Measurements from ENCODE around the gene MSH3.

DNA sequence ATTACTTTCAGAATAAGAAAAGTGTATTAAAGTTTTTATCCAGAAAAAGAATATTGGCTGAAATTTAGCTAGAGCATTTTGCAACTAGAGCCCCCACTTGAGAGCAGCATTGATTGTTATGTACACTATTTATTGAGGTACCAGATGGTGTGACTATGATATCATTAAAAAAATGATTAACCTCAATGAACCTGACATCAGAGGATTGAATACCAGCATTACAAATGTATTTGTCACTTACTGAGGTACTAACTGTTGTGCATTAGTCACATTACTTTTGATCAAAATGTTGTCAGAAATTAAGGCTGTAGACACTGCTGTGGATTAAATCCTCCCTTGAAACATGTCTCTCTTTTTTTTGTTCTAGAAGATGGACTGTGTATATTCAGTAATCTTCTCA, 128.2 kb downstream of the MSH3 start:
- TF ChIP-seq, protein P1, sequence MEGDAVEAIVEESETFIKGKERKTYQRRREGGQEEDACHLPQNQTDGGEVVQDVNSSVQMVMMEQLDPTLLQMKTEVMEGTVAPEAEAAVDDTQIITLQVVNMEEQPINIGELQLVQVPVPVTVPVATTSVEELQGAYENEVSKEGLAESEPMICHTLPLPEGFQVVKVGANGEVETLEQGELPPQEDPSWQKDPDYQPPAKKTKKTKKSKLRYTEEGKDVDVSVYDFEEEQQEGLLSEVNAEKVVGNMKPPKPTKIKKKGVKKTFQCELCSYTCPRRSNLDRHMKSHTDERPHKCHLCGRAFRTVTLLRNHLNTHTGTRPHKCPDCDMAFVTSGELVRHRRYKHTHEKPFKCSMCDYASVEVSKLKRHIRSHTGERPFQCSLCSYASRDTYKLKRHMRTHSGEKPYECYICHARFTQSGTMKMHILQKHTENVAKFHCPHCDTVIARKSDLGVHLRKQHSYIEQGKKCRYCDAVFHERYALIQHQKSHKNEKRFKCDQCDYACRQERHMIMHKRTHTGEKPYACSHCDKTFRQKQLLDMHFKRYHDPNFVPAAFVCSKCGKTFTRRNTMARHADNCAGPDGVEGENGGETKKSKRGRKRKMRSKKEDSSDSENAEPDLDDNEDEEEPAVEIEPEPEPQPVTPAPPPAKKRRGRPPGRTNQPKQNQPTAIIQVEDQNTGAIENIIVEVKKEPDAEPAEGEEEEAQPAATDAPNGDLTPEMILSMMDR (conservative IDR thresholded peaks at IDR 0.05), result no peak
- TF ChIP-seq ZFX (IDR thresholded peaks at IDR 0.05), result no peak
